Mammary epithelial cell (primary cell): ENCODE measurements around the gene RTCB.

Experiments used
- EZH2 ChIP-seq: IDR thresholded peaks from 2 replicates; pipeline ENCODE4 v1.6.1; 2012; ENCODE audit warnings: low read length, inconsistent platforms, borderline replicate concordance
- TF ChIP-seq, protein P1 (sequence below), 2 donors: IDR thresholded peaks in 1 of 2; conservative IDR thresholded peaks in 1 of 2; 2 replicates each; pipeline ENCODE4 v1.5.1; 2011 to 2012; ENCODE audit warnings: inconsistent platforms in 2 of 2, low read length in 2 of 2, mild to moderate bottlenecking in 2 of 2, control low read depth in 1 of 2, low read depth in 1 of 2; ENCODE audit not compliant: insufficient read depth in 1 of 2; ENCODE audit errors: extremely low read depth in 1 of 2

DNA sequence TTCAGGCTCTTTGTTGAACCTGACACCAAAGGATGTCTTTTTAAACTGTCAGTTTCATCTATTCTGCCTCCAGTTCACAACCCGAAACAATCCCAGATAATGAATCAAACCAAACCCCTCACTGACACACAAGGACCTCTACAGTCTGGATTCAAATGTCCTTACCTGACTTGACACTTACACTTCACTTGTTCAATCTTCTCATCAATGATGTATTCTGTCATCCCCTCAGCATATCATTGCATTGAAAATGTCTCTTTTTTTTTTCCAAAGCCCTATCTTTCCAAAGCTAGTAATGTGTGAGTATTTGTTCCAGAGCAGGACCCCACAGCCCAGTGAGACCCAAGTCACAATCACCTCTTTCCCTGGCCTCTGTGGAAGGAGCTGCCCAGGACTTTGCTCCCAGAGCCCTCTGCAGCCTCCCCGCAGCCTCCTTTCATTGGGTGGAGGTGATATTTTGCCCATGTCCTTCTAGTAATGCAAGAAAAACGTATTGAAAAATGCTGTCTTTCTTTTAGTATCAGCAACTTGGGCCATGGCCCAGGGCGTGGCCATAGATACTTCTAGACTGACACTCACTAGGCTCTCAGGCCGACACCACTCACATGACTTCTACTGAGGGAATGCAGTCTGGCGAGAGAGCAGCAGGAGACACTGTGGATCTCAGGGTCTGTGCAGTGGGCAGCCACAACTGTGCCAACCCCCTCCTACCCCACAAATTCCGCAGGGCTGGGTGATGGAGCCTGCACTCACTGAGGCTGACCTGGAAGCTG lies 36.2 kb downstream of the RTCB start:
- TF ChIP-seq, protein P1, sequence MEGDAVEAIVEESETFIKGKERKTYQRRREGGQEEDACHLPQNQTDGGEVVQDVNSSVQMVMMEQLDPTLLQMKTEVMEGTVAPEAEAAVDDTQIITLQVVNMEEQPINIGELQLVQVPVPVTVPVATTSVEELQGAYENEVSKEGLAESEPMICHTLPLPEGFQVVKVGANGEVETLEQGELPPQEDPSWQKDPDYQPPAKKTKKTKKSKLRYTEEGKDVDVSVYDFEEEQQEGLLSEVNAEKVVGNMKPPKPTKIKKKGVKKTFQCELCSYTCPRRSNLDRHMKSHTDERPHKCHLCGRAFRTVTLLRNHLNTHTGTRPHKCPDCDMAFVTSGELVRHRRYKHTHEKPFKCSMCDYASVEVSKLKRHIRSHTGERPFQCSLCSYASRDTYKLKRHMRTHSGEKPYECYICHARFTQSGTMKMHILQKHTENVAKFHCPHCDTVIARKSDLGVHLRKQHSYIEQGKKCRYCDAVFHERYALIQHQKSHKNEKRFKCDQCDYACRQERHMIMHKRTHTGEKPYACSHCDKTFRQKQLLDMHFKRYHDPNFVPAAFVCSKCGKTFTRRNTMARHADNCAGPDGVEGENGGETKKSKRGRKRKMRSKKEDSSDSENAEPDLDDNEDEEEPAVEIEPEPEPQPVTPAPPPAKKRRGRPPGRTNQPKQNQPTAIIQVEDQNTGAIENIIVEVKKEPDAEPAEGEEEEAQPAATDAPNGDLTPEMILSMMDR (conservative IDR thresholded peaks at IDR 0.05 in 1 of 2, IDR thresholded peaks at IDR 0.05 in 1 of 2; ENCODE audit: extremely low read depth in 1 of 2, insufficient read depth in 1 of 2, low read depth in 1 of 2, low read length in 2 of 2), result no peak
- TF ChIP-seq EZH2, result no peak
